Stimulated activated CD8-positive, alpha-beta memory T cell treated with anti-CD3 and anti-CD28 coated beads, Interleukin-4, amount 100 ng/mL, for 4 hours (primary cell): ENCODE data around the gene TIMP2.
"Not testable (repeated sequence)": the region's sequence is repeated elsewhere in the genome, so short reads cannot be mapped to it uniquely, and the experiment has no call there.

Experiments used
- DNase-seq, 2 donors: peaks; one replicate each; pipeline ENCODE4 v3.0.0-alpha.2; 2020; ENCODE audit warnings: low read depth in 2 of 2, low spot score in 1 of 2

The TIMP2 gene

GRCh38 chr17:78908426-78908825 is 16.8 kb downstream of the TIMP2 start:
- no peak for DNase-seq

GRCh38 chr17:78905541-78905940 is 19.6 kb downstream of the TIMP2 start:
- DNase-seq: no peak

- no peak for DNase-seq
Measured at GRCh38 chr17:78905116-78905515, 20.1 kb downstream of the TIMP2 start.

- no peak for DNase-seq
Measured at GRCh38 chr17:78904371-78904770, 20.8 kb downstream of the TIMP2 start.

GRCh38 chr17:78903101-78903779 is 21.9 kb downstream of the TIMP2 start, which contains the start of gene CEP295NL:
TSS of gene CEP295NL (minus strand) at chr17:78903201. CDS start at chr17:78901828, 1,373 bp downstream.
- no peak for DNase-seq

- not testable (repeated sequence) for DNase-seq
Measured at GRCh38 chr17:78902231-78902630, 23.0 kb downstream of the TIMP2 start.

GRCh38 chr17:78901806-78902205 is 23.4 kb downstream of the TIMP2 start:
- no peak for DNase-seq

GRCh38 chr17:78900816-78901215 is 24.4 kb downstream of the TIMP2 start:
- DNase-seq: no peak

GRCh38 chr17:78899361-78900260 is 25.6 kb downstream of the TIMP2 start:
- DNase-seq: no peak

- DNase-seq: no peak
Measured at GRCh38 chr17:78898947-78899346, 26.2 kb downstream of the TIMP2 start.

GRCh38 chr17:78898075-78898836 is 26.9 kb downstream of the TIMP2 start:
- no peak for DNase-seq

GRCh38 chr17:78897664-78898047 is 27.5 kb downstream of the TIMP2 start:
- no peak for DNase-seq

- no peak for DNase-seq
Measured at GRCh38 chr17:78896834-78897663, 28.1 kb downstream of the TIMP2 start.

GRCh38 chr17:78896091-78896833 is 28.9 kb downstream of the TIMP2 start:
- DNase-seq: no peak

GRCh38 chr17:78895322-78895721 is 29.9 kb downstream of the TIMP2 start:
- no peak for DNase-seq

GRCh38 chr17:78893684-78894083 is 31.5 kb downstream of the TIMP2 start:
- no peak for DNase-seq

GRCh38 chr17:78892936-78893379 is 32.2 kb downstream of the TIMP2 start:
- DNase-seq: no peak

GRCh38 chr17:78892520-78892919 is 32.7 kb downstream of the TIMP2 start:
- no peak for DNase-seq

- DNase-seq: no peak
Measured at GRCh38 chr17:78892062-78892456, 33.1 kb downstream of the TIMP2 start.
